Activated T-helper 1 cell treated with Interleukin-2 at 50 U/mL for 16 hours (primary cell): ENCODE data around the gene ARL4A.
"Not testable (repeated sequence)": the region's sequence is repeated elsewhere in the genome, so short reads cannot be mapped to it uniquely, and the experiment has no call there.

Source experiments
- DNase-seq: peaks from one replicate; pipeline ENCODE4 v3.0.0-alpha.2; 2020; ENCODE audit warnings: low read depth

The ARL4A gene

DNA sequence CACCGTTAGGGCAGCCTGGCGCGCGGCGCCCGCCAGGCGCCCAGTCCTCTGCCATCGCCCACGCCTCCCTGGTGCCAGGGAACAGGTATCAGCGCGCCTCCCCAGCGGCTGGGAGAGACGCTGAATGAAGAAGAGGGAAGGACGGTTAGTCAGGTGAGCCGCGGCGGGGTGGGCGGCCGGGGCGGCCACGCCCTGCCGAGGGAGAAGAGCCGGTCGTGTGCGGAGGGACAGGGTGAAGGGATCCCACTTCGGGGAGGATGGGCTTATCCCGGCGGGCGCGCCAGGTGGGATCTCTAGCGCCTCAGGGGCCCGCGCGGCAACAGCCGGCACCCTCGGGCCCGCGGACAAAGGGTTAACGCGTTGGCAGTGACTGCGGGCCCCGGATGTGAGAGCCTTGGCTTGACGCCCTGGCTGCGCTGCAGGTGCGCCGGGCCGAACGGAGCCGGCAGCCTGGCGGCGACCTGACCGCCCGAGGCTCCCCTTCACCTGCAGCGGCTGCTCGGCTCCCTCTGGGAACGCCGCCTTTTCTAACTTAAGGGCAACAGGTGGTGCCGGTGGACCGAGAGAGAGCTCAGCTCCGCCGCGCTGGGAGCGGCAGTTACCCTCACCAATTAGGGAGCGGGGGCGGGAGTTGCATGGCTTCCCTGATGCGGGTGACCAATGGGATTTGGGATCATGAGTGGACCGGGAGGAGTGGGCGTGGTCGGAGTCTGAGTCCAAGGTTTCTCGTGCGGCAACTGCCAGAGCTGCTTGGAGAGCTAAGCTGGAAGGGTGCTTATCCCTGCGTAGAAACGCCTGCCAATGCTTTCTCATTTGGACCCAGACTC, at the start of gene ARL4A:
Gene ARL4A (plus strand): TSS at position 743 of the 827 bp plus-strand sequence. CDS start 622 bp downstream, outside the sequence.
- peak; percentile 76 for DNase-seq

DNA sequence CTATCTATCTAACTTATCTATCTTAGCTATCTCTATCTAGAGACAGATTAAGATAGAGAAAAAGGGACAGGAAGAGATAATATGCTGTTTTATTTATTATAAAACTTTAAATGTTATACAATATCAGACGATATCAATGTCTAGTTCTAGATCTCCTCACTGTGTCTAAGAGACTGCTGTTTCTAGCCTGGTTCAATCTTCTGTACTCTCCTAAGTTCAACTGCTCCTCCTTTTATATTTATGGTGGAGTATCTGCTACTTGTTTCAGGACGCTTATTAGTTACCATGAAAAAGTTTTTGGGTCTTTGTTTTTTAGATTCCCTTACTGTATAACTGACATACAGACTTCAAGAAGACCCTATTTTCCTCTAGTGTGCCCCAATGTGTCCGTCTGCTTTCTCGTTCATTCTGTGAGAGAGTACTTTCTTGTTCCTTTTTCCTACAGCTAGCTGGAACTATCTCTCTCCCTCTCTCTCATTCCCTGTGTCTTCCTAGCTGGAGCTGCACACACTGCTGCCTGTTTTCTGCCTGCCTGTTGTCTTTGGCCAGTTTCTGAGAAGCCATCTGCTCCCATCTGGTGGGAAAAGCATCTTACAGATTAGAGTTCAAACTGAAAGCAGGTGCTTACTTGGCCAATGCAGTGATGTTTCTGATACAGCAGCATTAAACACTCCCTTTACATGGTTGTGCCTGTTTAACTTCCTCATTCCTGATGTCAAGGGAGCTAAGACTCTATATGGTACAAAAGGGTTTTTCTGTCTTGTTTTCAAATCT, 49.4 kb upstream of the ARL4A start:
- DNase-seq, result no peak

DNA sequence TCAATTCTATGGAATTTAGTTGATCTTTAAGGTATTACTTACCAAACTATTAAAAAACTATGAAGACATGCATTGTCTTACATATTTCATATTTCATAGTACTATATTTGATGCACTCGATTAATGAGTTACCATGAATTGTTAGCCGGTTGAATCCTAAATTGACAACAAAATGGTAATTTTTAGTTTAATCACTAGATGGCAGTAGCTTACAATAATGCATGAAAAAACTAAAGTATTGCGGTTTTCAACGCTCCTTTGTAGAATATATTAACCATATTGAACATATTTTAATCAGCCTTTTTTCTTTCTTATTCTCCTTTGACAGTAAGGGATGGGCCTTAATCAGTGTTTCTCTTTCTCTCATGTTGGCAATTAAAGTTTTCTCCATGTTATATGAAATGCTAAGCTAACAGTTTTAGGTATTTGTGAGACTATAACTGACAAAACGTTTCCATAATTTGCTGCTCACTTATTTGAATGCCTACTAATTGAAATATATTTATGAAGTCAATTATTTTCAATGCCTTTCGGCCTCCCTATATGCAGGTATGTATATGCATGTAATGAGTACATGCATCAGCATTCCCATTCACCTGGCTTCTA, 48.5 kb upstream of the ARL4A start:
- DNase-seq, result no peak

DNA sequence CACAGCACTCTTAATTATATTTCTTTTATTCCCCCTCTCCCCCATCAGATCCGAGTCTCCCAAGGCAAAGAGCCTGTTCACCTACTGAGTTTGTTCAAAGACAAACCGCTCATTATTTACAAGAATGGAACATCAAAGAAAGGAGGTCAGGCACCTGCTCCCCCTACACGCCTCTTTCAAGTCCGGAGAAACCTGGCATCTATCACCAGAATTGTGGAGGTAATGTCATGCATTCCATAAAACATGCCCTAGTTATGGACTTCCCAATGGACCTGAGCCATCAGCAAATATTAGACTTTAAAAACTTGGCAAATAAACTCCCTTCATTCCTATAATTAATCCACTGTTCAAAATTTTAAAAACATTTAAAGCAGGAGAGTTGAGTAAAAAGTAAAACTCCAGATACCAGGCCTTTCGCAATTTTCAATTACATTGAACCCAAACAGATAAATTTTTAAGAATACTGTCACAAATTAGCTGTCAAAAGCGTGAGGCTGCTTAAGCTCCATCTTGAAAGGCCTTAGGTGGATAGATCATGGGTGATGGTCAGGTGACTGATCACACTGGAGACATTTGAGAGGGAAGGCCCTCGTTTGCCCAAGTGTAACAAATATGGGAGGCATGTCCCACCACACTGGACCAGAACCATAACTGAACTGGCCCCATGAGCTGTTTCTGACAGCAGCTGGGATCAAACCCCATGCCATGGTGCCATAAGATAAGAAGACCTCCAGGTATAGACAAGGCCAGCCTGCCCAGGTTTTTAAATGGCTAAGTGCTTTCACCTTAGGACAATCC, 46.9 kb upstream of the ARL4A start:
- no peak for DNase-seq

DNA sequence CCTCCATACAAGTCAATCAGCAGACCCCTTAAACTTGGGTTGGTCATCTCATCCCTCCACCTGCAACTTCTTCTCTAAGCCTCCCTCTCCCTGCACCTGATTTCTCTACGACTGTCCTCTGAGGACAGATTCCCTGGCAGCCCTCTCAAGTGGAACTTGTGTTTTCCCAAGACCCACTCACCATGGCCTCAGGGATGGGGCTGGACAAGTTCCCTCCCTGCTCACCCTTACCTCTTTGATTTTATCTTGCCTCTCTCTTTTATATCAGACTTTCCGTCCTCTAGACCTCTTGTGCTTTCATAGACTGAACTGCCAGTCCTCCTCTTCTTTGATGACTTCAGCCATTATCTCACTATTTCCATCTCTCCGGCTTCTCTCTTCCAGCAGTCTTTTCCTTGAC, 46.2 kb upstream of the ARL4A start:
- DNase-seq, result no peak

- DNase-seq, result no peak
Measured at GRCh38 chr7:12642508-12642907, 44.9 kb upstream of the ARL4A start.

DNA sequence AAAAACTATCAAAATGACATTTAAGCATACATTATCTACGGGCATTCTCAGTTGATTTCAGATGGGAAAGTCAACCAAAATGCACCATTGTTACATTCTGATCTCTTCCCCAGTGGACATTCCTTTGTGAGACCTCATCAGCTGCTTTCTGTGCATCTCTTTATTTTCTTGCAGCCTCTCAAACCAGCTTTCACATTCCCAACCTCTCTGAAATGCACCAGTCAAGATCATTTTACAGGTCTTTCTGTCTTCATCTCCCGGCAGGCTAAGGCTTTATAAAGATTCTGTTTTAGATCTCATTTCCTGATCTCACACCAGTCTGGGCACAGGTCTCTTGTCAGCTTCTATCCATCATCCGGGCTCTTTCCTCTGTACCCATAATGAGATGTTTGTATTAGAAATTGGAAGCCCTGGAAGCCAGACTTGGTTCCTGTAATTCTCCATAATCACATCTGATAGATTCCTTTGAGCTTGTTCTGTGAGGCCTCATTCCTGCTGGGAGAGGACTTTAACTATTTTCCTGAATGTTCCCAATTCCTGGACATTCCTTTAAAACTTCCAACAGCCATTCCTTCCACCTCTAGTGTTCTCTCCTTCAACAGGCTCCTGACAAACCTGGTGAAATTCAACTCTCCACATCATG, 44.3 kb upstream of the ARL4A start:
- DNase-seq, result no peak

DNA sequence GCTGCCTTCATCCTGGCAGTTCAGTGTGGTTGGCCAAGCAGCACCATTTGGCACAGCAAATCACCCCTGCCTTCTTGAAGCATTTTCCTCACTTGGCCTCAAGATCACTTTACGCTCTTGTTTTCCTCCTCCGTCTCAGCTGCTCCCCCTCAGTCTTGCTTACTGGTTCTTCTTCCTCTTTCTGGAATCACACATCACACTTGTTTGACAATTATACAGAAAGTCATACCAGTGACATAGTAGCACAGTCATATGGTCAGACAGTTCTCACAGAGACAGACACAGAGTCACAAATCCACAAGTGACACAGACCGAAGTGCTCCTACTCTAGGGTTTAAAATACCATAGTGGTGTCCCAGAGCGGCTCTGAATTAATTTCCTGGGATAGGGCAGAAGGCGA, 43.8 kb upstream of the ARL4A start:
- no peak for DNase-seq

- not testable (repeated sequence) for DNase-seq
Measured at GRCh38 chr7:12645212-12645611, 42.2 kb upstream of the ARL4A start.

- DNase-seq, result no peak
Measured at GRCh38 chr7:12646139-12646538, 41.3 kb upstream of the ARL4A start.

DNA sequence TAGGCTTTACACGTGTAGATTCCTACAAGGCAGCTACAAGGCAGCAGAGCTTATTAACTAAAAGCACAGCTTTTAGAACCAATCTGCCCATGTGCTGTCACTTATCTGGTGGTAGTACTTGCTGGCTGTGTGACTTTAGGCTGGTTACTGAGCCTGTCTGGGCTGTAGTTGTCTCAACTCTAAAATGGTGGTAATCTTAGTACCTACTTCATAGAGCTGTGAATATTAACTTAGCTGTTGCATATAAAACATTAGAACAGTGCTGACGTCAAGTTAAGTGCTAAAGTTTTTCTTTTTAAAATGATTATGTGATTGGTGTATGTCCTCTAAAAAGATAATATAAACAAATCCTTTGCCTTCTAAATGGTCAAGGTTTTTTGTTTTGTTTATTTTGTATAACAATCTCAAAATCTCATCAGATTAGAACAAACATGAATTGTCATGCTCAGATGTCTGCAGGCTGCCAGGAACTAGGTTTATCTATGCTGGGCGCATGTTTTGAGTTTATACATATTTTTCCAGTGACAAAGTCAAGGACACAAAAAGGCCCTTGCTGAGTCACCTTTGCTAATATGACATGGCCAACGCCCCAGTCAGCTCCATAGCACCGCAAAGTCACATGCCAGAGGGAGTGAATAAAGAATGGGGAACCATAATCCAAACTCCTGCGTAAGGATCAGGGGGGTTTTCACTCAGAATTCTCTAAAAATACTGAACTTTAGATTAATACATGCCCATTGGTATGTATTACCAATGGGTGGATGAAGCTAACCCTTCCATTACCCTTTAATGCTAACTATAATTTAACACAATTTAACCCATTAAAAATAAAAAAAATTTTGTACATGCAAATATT, 39.8 kb upstream of the ARL4A start:
- no peak for DNase-seq

- DNase-seq, result no peak
Measured at GRCh38 chr7:12648704-12649261, 38.6 kb upstream of the ARL4A start.

- no peak for DNase-seq
Measured at GRCh38 chr7:12649348-12649747, 38.1 kb upstream of the ARL4A start.

- no peak for DNase-seq
Measured at GRCh38 chr7:12650080-12650479, 37.4 kb upstream of the ARL4A start.

DNA sequence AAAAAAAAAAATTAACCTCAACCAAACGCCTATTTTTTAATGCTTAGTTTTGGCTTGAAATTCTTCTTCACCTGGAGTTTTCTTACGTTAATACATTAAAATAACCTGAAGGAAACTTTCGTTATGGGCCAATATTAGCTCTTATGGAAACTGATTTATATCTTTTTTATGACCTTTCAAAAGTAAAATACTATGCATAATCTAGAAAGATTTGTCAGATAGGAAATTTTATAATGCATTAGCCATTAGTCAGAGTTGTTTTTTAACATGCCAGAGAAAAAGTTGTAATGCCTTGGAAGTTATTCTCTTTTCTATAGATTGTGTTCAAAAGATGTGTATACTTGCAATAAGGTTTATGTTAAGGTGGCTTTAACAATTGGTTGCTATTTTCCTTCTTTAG, 34.3 kb upstream of the ARL4A start:
- DNase-seq, result no peak

DNA sequence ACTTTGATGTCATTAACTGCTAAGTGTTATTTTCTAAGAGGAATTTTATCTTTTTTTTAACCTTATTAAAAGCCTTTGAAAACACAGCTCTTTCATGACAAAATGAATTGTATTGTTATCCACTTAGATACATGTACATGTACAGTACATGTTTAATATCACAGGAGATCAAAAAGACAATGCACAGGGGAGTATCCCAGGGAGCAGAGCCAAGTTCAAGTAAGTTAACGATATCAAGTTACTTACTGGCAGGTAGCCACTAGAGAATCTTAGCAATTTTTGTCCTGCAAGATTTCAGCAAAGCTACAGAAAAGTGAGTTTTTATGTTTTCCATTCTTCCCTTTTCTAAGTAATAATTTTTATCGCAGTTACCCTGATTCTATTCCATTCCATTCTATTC, 33.9 kb upstream of the ARL4A start:
- no peak for DNase-seq

DNA sequence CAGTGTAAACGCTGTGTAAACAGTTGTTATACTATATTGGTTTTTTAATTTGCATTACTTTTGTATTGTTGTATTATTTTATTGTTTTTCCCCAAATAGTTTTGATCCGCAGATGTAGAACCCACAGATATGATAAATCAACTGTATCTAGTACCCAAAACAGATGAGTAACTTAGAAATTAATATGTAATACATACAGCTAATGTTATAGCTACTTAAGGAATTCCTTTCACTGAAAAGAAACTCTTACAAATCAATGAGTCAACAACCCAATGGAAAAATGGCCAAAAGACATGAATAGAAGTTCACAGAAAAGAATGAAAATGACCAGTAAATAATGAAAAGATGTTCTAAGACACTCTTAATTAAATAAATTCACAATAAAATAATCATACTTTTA, 32.3 kb upstream of the ARL4A start:
- no peak for DNase-seq

DNA sequence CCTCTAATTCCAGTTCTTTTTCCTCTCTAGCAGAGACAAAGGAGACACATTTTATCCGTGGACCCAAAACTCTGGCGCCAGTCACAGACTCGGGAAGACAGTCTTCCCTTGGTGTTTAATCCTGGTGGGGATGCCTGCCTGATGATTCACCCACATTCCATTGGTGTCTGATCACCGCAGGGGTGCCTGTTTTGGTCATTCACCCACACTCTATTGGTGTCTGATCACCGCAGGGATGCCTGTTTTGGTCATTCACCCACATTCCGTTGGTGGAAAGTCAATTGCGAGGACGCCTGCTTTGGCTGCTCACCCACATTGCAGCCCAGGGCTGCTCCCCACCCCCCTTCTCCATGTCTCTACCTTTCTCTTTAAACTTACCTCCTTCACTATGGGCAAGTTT, 27.0 kb upstream of the ARL4A start:
- not testable (repeated sequence) for DNase-seq

DNA sequence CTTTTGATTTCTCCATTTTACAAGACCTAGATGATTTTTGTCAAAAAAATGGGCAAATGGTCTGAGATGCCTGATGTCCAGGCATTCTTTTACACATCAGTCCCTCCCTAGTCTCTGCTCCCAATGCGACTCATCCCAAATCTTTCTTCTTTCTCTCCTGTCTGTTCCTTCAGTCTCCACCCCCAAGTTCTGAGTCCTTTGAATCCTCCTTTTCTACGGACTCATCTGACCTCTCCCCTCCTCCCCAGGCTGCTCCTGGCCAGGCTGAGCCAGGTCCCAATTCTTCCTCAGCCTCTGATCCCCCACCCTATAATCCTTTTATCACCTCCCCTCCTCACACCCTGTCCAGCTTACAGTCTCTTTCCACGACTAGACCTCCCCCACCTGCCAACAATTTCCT, 26.4 kb upstream of the ARL4A start:
- not testable (repeated sequence) for DNase-seq

GRCh38 chr7:12661581-12661980, 25.9 kb upstream of the ARL4A start:
- no peak for DNase-seq
